Activated CD8-positive, alpha-beta memory T cell treated with anti-CD3 and anti-CD28 coated beads for 4 hours (primary cell): ENCODE results near the gene GALNT2.
A peak's percentile ranks its signal among the peaks of the same experiment; 100 is the strongest.

Experiments
- DNase-seq, 2 donors: peaks; one replicate each; pipeline ENCODE4 v3.0.0-alpha.2; 2020; ENCODE audit warnings: low read depth in 2 of 2

Gene GALNT2

GRCh38 chr1:230071316-230071715, 4.3 kb downstream of the GALNT2 start:
- no peak for DNase-seq

- DNase-seq, result no peak
Measured at GRCh38 chr1:230072296-230072695, 5.3 kb downstream of the GALNT2 start.

- DNase-seq, result no peak
Measured at GRCh38 chr1:230072866-230073265, 5.8 kb downstream of the GALNT2 start.

- no peak for DNase-seq
Measured at GRCh38 chr1:230073371-230074035, 6.5 kb downstream of the GALNT2 start.

- no peak for DNase-seq
Measured at GRCh38 chr1:230074270-230074669, 7.2 kb downstream of the GALNT2 start.

GRCh38 chr1:230074762-230075161, 7.7 kb downstream of the GALNT2 start:
- DNase-seq, result no peak

GRCh38 chr1:230076121-230076520, 9.1 kb downstream of the GALNT2 start:
- no peak for DNase-seq

- no peak for DNase-seq
Measured at GRCh38 chr1:230077011-230077410, 10.0 kb downstream of the GALNT2 start.

GRCh38 chr1:230077436-230078213, 10.6 kb downstream of the GALNT2 start:
- DNase-seq, result no peak

- DNase-seq, result no peak
Measured at GRCh38 chr1:230079199-230080024, 12.4 kb downstream of the GALNT2 start.

GRCh38 chr1:230080822-230081221, 13.8 kb downstream of the GALNT2 start:
- no peak for DNase-seq

GRCh38 chr1:230081751-230082150, 14.7 kb downstream of the GALNT2 start:
- no peak for DNase-seq

GRCh38 chr1:230082211-230082610, 15.2 kb downstream of the GALNT2 start:
- no peak for DNase-seq

GRCh38 chr1:230083053-230083452, 16.0 kb downstream of the GALNT2 start:
- no peak for DNase-seq

GRCh38 chr1:230083746-230084407, 16.8 kb downstream of the GALNT2 start:
- DNase-seq, result no peak

GRCh38 chr1:230084408-230085177, 17.6 kb downstream of the GALNT2 start:
- DNase-seq, result peak in 1 of 2 donors; percentile 36

GRCh38 chr1:230085178-230085515, 18.1 kb downstream of the GALNT2 start:
- DNase-seq, result no peak

- DNase-seq, result no peak
Measured at GRCh38 chr1:230086151-230086550, 19.1 kb downstream of the GALNT2 start.

- no peak for DNase-seq
Measured at GRCh38 chr1:230087028-230087716, 20.1 kb downstream of the GALNT2 start.

GRCh38 chr1:230087717-230088105, 20.7 kb downstream of the GALNT2 start:
- no peak for DNase-seq
